ENCODE measurements around the gene CEP89. TPM values are rescaled to one million over a fixed set of nuclear protein-coding genes. Genes with fewer than 3 reads are reported as not detected.
"Not testable (repeated sequence)": the region's sequence is repeated elsewhere in the genome, so short reads cannot be mapped to it uniquely, and the experiment has no call there.

Gene CEP89
- total RNA-seq, 1 experiment from 2014 or later: 15.3 TPM

DNA sequence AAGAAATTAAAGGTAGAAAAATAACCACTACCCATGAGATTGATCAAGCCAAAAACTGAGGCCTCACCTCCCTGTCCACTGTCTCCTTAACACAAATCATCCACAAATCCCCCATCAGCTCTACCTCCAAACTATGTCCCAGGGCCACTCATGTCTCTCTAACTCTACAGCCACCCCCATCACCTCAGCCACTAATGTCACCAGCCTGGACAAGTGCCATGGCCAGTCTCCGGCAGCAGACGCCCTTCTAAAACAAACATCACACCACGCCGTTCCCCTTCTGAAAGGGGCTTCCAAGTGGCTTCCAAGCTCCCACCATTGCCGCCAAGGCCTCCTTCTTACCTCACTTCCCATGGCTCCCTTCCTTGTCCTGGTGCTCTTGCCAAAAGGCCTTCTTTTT, 16.5 kb upstream of the CEP89 start:
- not testable (repeated sequence) for DNase-seq (ENCODE audit: low read depth in 1 of 2, low spot score in 2 of 2); H3K4me3 ChIP-seq; H3K4me1 ChIP-seq (replicated peaks); H3K9me3 ChIP-seq (replicated peaks); H3K36me3 ChIP-seq; H3K27ac ChIP-seq; H3K27me3 ChIP-seq (replicated peaks)

DNA sequence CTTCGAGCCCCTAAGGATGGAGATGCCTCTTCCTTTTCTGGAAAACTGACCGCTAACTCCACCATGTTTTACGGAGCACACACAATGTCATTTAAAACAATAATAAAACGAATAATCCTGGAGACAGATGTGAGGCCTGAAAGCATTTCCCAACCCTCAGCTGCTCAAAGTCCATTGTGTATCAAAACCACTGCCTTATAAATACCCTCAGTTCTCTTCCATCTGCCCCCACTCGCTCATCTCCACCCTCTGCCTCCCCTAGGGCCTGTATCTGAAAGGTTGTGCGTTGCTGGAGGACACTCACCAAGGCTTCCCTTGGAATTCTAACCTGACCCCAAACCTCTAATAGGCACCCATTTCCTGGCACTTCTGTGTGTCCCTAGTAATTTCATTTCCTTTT, 10.7 kb upstream of the CEP89 start:
- not testable (repeated sequence) for H3K9me3 ChIP-seq (replicated peaks); H3K27me3 ChIP-seq (replicated peaks); H3K4me3 ChIP-seq; H3K27ac ChIP-seq; DNase-seq (ENCODE audit: low read depth in 1 of 2, low spot score in 2 of 2); H3K4me1 ChIP-seq (replicated peaks)
- H3K36me3 ChIP-seq: peaks cover 15% of the 10 kb centered on the region

DNA sequence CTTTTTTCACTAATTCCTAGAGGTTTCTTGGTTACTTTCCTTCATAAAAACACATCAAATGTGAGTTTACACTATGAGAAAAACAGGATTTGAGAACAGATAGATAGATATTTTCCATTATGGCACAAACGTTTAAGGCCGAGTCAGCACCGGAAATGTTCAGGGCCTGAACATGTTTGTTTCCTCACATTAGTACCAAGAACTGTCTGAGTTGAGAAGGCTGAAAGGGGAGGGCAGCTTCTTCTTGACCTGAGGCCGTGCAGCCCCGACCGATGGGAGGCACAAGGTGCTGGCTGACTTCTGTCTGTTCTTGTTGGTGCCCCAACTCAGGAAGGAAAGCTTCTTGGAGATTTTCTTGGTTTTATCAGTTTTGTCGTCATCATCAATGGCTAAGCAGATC, 8.0 kb upstream of the CEP89 start:
- H3K36me3 ChIP-seq: peaks cover 30% of the 10 kb centered on the region
- not testable (repeated sequence) for DNase-seq (ENCODE audit: low read depth in 1 of 2, low spot score in 2 of 2); H3K4me3 ChIP-seq

DNA sequence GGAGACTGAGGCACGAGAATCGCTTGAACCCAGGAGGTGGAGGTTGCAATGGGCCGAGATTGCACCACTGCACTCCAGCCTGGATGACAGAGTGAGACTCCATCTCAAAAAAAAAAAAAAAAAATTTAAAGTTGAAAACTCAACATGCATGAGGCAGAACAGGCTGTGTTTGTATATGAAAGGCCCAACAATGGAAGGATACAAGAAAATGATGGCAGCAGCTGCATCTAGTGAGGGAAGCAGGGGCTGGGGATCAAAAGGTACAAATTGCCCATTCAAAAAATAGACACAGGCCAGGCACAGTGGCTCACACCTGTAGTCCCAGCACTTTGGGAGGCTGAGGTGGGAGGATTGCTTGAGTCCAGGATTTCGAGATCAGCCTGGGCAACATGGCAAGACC, 6.1 kb upstream of the CEP89 start:
- H3K4me1 ChIP-seq (replicated peaks); H3K9me3 ChIP-seq (replicated peaks); H3K4me3 ChIP-seq; H3K27me3 ChIP-seq (replicated peaks); H3K27ac ChIP-seq; DNase-seq (ENCODE audit: low read depth in 1 of 2, low spot score in 2 of 2): not testable (repeated sequence)
- peaks cover 30% of the 10 kb centered on the region for H3K36me3 ChIP-seq

More for the DNA sequence above, 8.0 kb upstream of the CEP89 start:
- H3K27ac ChIP-seq; H3K27me3 ChIP-seq (replicated peaks); H3K4me1 ChIP-seq (replicated peaks); H3K9me3 ChIP-seq (replicated peaks): not testable (repeated sequence)

DNA sequence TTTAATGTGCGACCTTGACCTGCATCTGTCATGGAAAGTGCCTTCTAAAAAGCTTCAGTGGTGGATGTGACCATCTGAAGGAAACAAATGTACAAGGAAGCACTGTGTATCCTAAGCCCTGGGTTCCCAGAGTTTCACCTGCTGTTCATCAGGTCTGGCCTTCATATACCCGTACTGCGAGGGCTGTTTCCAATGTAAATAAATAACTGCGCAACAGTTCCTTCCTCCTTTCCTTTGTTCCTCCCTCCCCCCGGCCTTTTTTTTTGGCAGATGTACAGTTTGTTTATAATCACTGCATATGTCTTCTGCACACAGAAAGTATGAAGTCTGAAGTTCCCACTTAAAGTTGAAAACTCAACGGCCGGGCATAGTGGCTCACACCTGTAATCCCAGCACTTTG, 5.5 kb upstream of the CEP89 start:
- H3K4me3 ChIP-seq: no peak overlapping the region
- peaks cover 30% of the 10 kb centered on the region for H3K36me3 ChIP-seq
- H3K27ac ChIP-seq: no peak overlapping the region
- no peaks in the 10 kb centered on the region for H3K27me3 ChIP-seq (replicated peaks)
- peaks cover 2% of the 10 kb centered on the region; the same call in 1 of the 2 replicates for H3K4me1 ChIP-seq (replicated peaks)
- no peaks in the 10 kb centered on the region for H3K9me3 ChIP-seq (replicated peaks)
- no peak for DNase-seq (ENCODE audit: low read depth in 1 of 2, low spot score in 2 of 2)

DNA sequence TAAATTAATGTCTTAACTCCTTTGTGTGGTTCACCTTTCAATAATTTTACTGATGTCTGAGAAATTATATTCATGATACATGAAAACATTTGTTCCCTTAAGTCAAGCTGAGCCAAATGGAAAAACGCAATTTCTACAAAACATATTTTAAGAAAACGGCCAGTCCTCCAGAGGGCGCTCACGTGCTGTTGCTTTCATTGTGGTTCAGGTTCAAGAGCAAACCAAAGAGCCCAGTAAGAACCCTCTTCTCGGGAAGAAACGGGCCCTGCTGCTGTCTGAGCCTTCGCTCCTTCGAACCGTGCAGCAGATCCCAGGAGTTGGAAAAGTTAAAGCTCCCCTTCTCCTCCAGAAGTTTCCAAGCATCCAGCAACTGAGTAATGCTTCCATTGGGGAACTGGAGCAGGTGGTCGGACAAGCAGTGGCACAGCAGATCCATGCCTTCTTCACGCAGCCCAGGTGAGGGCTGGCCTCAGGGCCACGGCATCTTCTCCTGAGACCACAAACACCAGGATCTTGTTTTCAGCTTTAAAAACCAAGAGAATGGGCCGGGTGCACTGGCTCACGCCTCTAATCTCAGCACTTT, 4.6 kb upstream of the CEP89 start:
- Histone ChIP-seq H3K9me3 (replicated peaks) (no peaks in the 10 kb centered on the region), H3K27me3 (replicated peaks) (no peaks in the 10 kb centered on the region), H3K4me3 (no peak overlapping the region), H3K27ac (no peak overlapping the region), H3K4me1 (replicated peaks) (peaks cover 3% of the 10 kb centered on the region; the same call in 1 of the 2 replicates), H3K36me3 (peaks cover 30% of the 10 kb centered on the region)
- peak; percentile 69 to 72 for DNase-seq (ENCODE audit: low read depth in 1 of 2, low spot score in 2 of 2)

DNA sequence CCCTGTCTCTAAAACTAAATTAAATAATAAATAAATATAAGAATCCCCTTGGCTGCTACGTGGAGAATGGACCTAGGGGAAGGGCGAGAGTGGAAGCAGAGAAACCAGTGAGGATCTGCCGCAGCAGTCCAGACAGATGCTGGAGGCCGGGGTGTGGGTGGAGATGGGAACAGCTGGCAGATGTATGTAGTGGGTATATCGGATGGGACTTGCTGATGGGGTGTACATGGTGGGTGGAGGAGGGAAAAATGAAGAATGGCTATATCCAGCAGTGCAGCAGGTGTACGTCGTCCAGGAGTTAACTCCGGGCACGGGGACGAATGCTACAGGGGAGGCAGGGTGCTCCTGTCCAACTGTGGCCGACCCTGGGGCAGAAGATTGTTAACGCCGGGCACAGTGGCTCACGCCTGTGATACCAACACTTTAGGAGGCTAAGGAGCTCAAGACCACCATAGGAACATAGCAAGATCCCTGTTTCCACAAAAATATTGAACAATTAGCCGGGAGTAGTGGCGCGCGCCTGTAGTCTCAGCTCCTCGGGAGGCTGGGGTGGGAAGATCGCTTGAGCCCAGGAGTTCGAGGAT, 654 bp downstream of the CEP89 start:
- H3K4me3 ChIP-seq: peak overlapping the region; percentile 49
- no peak for DNase-seq (ENCODE audit: low read depth in 1 of 2, low spot score in 2 of 2)
- no peak overlapping the region for H3K27ac ChIP-seq
- no peaks in the 10 kb centered on the region for H3K9me3 ChIP-seq (replicated peaks)
- peaks cover 27% of the 10 kb centered on the region for H3K36me3 ChIP-seq
- peaks cover 3% of the 10 kb centered on the region; the same call in 1 of the 2 replicates for H3K4me1 ChIP-seq (replicated peaks)
- no peaks in the 10 kb centered on the region for H3K27me3 ChIP-seq (replicated peaks)

DNA sequence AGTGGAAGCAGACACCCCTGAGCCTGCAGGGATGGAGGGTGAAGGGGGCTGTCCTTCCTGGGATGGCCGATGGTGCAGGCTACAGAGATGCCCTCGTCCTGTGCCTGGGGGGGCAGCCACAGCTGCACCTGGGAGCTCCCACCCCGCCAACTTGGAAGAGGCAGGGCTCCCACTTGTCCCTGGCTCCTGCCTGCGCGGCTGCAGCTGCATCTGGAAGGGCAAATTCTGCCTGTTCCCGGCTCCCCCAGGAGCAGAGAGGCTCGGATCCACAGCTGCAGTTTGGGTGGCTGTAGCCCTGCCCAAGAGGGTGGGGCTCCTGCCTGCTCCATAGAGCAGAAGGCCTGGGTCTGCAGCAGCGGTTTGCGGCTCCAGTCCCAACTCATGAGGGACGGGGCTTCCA, 2.2 kb downstream of the CEP89 start:
- Histone ChIP-seq H3K27ac (no peak overlapping the region), H3K4me1 (replicated peaks) (peaks cover 3% of the 10 kb centered on the region; the same call in 1 of the 2 replicates), H3K9me3 (replicated peaks) (no peaks in the 10 kb centered on the region), H3K4me3 (no peak overlapping the region), H3K36me3 (peaks cover 20% of the 10 kb centered on the region), H3K27me3 (replicated peaks) (no peaks in the 10 kb centered on the region)
- no peak for DNase-seq (ENCODE audit: low read depth in 1 of 2, low spot score in 2 of 2)

DNA sequence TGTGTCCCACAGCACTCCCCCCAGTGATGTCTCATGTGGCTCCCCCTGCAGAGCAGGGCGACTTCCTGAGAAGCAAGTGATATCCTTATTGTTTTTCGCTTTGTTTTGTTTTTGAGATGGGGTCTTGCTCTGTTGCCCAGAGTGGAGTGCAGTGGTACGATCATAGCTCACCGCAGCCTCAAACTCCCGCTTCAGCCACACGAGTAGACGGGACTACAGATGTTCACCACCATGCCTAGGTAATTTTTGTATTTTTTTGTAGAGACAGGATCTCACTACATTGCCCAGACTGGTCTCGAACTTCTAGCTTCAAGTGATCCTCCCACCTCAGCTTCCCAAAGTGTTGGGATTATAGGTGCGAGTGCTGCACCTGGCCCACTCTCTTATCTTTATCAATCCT, 5.0 kb downstream of the CEP89 start:
- peaks cover 38% of the 10 kb centered on the region for H3K36me3 ChIP-seq
- no peaks in the 10 kb centered on the region for H3K27me3 ChIP-seq (replicated peaks)
- no peak overlapping the region for H3K27ac ChIP-seq
- no peak for DNase-seq (ENCODE audit: low read depth in 1 of 2, low spot score in 2 of 2)
- no peaks in the 10 kb centered on the region for H3K9me3 ChIP-seq (replicated peaks)
- H3K4me1 ChIP-seq (replicated peaks): no peaks in the 10 kb centered on the region
- no peak overlapping the region for H3K4me3 ChIP-seq

DNA sequence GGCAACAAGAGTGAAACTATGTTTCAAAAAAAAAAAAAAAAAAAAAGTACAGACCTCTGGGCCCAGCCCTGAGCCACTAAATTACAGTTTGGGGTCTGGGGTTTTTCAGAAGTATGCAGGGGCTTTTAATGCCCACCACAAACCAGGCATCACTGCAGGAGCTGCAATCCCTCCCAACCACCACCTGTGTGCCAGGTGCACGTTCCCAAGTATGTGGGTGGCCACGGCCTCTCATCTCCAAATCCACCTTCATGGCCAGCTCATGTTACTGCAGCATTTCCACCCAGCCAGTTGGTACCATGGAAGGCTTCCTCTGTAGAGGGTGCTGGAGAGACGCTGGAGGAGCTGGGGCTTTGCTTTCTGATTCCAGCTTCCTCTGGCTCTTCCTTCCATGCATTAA, 26.5 kb downstream of the CEP89 start:
- H3K36me3 ChIP-seq: peaks cover 32% of the 10 kb centered on the region
- DNase-seq (ENCODE audit: low read depth in 1 of 2, low spot score in 2 of 2): no peak
- H3K27ac ChIP-seq: no peak overlapping the region

DNA sequence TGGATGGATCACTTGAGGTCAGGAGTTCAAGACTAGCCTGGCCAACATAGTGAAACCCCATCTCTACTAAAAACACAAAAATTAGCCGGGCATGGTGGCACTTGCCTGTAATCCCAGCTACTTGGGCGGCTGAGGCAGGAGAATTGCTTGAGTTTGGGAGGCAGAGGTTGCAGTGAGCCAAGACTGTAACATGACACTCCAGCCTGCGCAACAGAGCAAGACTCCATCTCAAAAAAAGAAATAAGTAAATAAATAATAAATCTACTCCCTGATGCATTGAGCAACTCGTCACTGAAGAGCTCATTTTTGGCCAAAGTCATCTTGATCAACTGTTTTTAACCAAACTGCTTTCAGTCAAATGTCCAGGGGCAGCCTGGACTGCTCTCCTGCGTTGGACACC, 30.5 kb downstream of the CEP89 start:
- H3K4me1 ChIP-seq (replicated peaks); DNase-seq (ENCODE audit: low read depth in 1 of 2, low spot score in 2 of 2); H3K27me3 ChIP-seq (replicated peaks); H3K27ac ChIP-seq; H3K4me3 ChIP-seq; H3K9me3 ChIP-seq (replicated peaks): not testable (repeated sequence)
- H3K36me3 ChIP-seq: peaks cover 24% of the 10 kb centered on the region

More for the DNA sequence above, 26.5 kb downstream of the CEP89 start:
- Histone ChIP-seq H3K4me1 (replicated peaks) (no peaks in the 10 kb centered on the region), H3K4me3 (no peak overlapping the region), H3K9me3 (replicated peaks) (no peaks in the 10 kb centered on the region), H3K27me3 (replicated peaks) (no peaks in the 10 kb centered on the region)

DNA sequence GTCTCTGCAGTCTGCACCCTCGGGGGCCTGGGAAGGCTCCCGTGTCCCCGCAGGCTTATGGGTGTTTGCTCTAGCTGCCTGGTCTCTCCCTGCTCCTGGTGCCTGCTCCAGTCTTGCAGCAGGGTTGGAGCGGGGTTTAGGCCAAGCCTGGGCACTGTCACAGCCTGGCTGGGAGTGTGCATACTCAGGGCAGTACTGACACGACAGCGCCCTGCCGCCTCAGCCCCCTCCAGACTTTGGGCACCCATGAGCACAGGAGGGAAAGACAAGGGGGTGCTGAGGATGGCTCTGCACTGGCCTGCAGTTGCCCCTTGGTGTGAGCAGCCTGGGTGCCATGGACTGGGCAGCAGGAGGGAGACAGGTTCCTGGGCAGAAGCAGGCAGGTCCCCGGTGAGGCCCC, 35.7 kb downstream of the CEP89 start:
- no peak for DNase-seq (ENCODE audit: low read depth in 1 of 2, low spot score in 2 of 2)

DNA sequence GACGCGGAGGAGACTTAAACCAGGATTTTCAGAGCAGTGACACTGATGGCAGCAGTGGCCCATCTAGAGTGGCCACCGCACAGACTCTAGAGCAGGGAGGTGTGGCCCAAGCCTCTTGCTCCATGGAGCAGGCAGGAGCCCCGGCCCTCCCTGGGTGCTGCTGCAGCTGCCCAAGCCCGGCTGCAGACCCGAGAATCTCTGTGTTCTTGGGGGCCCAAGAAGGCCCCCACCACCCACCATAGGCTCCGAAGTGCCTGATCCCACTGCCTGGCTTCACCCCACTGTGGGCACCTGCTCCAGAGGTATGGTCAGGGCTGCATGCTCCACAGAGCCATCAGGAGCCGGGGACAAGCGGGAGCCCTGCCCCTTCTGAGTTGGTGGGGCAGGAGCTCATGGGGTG, 36.1 kb downstream of the CEP89 start:
- no peak for DNase-seq (ENCODE audit: low read depth in 1 of 2, low spot score in 2 of 2)
- Histone ChIP-seq H3K36me3 (peaks cover 21% of the 10 kb centered on the region), H3K9me3 (replicated peaks) (no peaks in the 10 kb centered on the region), H3K27ac (no peak overlapping the region), H3K4me1 (replicated peaks) (no peaks in the 10 kb centered on the region), H3K27me3 (replicated peaks) (no peaks in the 10 kb centered on the region), H3K4me3 (no peak overlapping the region)

More for the DNA sequence above, 35.7 kb downstream of the CEP89 start:
- Histone ChIP-seq H3K36me3 (peaks cover 20% of the 10 kb centered on the region), H3K4me3 (no peak overlapping the region), H3K9me3 (replicated peaks) (no peaks in the 10 kb centered on the region), H3K4me1 (replicated peaks) (no peaks in the 10 kb centered on the region), H3K27me3 (replicated peaks) (no peaks in the 10 kb centered on the region), H3K27ac (no peak overlapping the region)

DNA sequence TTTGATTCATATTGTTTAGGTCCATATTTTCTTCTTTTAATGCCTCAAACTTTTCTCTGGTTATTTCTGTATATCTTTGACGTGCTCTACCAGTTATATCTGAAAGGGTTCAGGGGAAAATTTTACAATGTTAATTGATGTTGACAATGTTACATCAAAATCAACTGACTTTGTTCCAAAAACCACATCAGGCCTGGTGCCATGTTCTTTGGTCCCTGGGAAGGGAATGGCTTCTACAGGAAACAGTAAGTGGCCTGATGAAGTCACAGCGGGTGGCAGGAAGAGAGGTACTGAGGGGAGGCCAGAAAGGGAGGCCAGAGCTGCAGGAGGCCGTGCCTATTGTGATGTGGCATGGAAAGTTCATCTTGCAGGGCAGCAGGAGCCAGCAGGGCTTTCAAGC, 38.2 kb downstream of the CEP89 start:
- no peak for DNase-seq (ENCODE audit: low read depth in 1 of 2, low spot score in 2 of 2)
- H3K36me3 ChIP-seq: peaks cover 27% of the 10 kb centered on the region
- no peaks in the 10 kb centered on the region for H3K27me3 ChIP-seq (replicated peaks)
- no peaks in the 10 kb centered on the region for H3K9me3 ChIP-seq (replicated peaks)
- no peak overlapping the region for H3K27ac ChIP-seq
- no peak overlapping the region for H3K4me3 ChIP-seq
- no peaks in the 10 kb centered on the region for H3K4me1 ChIP-seq (replicated peaks)

DNA sequence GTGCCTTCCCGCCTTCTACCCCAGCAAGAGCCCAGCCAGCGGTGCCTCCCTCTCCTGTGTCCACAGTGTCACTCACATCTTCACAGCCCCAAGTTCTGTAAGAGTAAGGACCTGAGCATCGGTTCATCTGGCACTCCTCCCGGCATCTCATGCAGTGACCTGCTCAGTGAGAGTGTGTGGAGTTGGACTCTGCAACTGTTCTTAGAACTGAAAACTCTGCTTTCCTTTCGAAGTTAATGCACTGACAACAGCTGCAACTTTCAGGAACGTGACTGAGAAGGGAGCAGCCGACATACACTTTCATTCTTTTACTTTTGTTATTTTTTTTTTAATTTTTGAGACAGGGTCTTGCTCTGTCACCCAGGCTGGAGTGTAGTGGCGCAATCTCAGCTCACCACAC, 41.2 kb downstream of the CEP89 start:
- Histone ChIP-seq H3K4me3 (no peak overlapping the region), H3K4me1 (replicated peaks) (no peaks in the 10 kb centered on the region), H3K27me3 (replicated peaks) (no peaks in the 10 kb centered on the region), H3K36me3 (peaks cover 38% of the 10 kb centered on the region), H3K27ac (no peak overlapping the region), H3K9me3 (replicated peaks) (0 out of 2 replicates have a peak, but pooled peaks cover 4% of the 10 kb centered on the region)
- no peak for DNase-seq (ENCODE audit: low read depth in 1 of 2, low spot score in 2 of 2)
